Umbilical cord (tissue), 2 donors: ENCODE measurements around the gene SLC16A10. TPM values are rescaled to one million over a fixed set of nuclear protein-coding genes. Genes with fewer than 3 reads are reported as not detected.
"Not testable (repeated sequence)": the region's sequence is repeated elsewhere in the genome, so short reads cannot be mapped to it uniquely, and the experiment has no call there.

ENCODE experiments used
- DNase-seq: peaks from one replicate; pipeline ENCODE4 v3.0.0-alpha.2; 2015; ENCODE audit warnings: low spot score
- total RNA-seq: library from RNA; depleted of rRNA; stranded (reverse); fragments of >200 nt; gene quantifications from one replicate; pipeline ENCODE4 v1.2.3, GENCODE V29; 2014; ENCODE audit warnings: low replicate concordance; ENCODE audit not compliant: insufficient read depth

The SLC16A10 gene
- total RNA-seq: 36.8 TPM

DNA sequence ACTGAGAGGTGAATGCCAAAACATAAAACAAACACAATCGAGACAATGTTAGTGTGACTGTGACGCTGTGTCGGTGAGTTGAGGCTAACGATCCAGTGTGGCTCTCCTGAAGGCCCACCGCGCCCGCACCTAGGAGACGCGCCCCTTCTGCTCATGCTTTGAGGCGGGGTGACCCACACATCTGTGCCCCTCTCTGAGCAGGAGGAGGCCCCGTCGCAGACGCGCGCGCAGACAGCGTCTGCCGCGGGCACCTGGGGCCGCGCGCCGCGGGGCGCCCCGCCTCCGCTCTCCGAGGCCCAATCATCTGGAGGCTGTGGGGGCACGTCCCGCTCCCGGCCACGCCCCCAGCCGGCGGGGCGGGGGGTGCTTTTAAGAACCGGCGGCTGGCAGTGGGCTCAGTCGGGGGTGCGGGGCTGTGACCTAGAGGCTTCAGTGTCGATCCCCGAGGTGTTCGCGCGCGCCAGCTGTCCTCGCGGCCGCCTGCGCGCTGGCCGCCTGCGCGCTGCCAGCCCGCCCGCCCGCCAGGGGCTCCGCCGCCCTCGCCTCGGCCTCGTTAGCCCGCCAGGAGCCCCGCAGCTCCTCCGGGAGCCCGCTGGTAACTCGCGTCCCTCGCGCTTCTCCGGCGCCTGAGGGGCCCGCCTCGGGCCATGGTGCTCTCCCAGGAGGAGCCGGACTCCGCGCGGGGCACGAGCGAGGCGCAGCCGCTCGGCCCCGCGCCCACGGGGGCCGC lies at the start of gene SLC16A10:
SLC16A10 (plus strand) TSS at position 398 of the 730 bp plus-strand sequence; CDS start at position 648, 250 bp downstream.
- peak; percentile 84 for DNase-seq

GRCh38 chr6:111038534-111039252 lies 48.6 kb upstream of the SLC16A10 start:
- DNase-seq: no peak

DNA sequence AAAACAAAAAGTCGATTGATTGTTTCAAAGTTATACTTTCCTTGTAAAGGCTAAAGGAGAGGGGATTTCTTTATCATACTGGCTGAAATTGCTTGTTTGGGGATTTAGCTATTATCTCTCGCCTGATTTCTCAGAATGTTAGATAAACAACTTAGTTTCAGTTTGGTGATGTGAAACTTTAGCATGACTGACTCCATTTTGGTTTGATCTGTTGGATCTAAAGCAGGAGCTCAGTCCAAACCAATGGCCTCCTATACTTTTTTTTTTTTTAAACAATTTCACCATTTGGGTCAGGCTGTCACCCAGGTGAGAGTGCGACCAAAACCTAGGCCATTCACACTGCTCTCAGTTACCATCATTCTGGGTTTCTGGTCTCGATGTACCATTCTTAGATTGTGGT lies 45.4 kb upstream of the SLC16A10 start:
- DNase-seq: no peak

- no peak for DNase-seq
Measured at GRCh38 chr6:111047244-111047643, 40.1 kb upstream of the SLC16A10 start.

- DNase-seq: peak; percentile 58
Measured at GRCh38 chr6:111050261-111051023, 36.9 kb upstream of the SLC16A10 start.

GRCh38 chr6:111052171-111052570 lies 35.1 kb upstream of the SLC16A10 start:
- no peak for DNase-seq

DNA sequence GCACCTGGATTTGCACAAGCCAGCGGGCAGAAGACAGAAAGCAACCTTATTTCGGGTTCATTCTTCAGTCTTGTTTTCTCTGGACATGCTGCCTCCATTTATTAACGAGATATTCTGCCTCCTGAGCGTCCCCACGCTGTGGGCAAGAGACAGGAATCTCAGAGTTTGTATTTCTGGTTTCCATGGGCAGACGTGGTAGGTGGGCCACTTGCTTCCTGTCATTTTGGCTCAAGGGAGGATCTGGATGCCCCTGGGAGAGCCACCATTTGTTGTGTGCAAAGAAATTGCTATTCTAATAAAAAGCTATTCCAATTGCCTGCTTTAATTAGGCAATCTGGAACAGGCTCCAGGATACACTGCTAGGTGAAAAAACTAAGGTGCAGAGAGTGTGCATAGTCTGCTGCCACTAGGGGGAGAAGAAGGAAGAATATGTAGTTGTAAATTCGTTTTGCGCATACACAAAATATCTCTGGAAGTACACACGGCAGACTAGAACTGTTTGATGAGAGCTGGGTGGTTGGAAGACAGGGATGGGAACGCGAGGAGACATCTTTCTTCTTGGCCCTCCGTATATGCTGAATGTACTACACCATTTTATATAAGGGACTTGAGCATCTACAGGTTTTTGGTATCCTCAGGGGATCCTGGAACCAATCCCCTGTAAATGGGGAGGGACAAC lies 30.1 kb upstream of the SLC16A10 start:
- peak; percentile 61 for DNase-seq

DNA sequence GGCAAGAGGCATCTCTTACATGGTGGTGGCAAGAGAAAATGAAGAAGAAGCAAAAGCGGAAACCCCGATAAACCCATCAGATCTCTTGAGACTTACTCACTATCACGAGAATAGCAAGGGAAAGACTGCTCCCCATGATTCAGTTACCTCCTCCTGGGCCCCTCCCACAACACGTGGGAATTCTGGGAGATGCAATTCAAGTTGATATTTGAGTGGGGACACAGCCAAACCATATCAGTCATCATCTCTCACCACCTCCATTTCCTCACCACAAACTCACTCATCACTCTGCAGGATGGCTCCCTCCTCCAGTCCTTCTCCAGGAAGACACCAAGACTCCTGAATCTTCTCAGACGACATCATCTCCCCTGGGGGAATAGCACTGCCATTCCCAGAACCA lies 25.8 kb upstream of the SLC16A10 start:
- DNase-seq: no peak

DNA sequence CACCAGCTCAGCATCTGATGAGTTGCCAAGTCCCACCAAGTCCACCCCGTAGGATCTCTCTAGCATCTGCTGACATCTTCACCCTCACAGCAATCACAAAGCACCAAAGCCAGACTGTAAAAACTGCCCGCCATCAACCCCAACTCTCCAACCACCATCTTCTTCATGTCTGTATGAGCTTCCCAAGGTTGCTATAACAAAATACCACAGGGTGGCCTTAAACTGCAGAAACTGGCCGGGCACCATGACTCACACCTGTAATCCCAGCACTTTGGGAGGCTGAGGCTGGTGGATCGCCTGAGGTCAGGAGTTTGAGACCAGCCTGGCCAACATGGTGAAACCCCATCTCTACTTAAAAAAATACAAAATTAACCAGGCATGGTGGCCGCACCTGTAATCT lies 25.3 kb upstream of the SLC16A10 start:
- DNase-seq: not testable (repeated sequence)

GRCh38 chr6:111062860-111063259 lies 24.4 kb upstream of the SLC16A10 start:
- DNase-seq: not testable (repeated sequence)

GRCh38 chr6:111068109-111068865 lies 19.0 kb upstream of the SLC16A10 start:
- DNase-seq: peak; percentile 52

GRCh38 chr6:111068866-111069234 lies 18.5 kb upstream of the SLC16A10 start:
- DNase-seq: peak; percentile 48

- peak; percentile 84 for DNase-seq
Measured at GRCh38 chr6:111069382-111070104, 17.8 kb upstream of the SLC16A10 start.

- no peak for DNase-seq
Measured at GRCh38 chr6:111070105-111071005, 16.9 kb upstream of the SLC16A10 start.

DNA sequence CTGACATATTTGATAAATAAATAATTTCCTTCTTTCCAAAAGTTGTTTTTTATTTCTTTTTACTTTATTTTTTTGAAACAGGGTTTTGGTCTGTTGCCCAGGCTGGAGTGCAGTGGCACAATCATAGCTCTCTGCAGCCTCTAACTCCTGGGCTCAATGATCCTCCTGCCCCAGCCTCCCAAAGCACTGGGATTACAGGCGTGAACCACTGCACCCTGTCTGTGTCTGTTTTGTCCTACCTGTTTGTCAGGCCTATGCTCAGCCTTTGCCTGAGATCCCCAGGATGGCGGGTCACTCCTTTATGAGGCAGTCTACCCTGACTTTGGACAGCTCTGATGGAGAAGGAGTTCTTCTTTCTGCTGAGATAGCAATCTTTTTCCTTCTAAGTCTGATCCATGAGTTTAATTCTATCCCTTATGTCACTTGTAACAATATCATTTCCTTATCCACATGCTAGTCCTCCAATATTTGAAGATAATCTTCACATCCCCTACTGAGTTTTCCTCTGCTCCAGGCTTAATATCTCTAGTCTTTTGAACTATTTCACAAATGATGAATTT lies 14.4 kb upstream of the SLC16A10 start:
- no peak for DNase-seq

DNA sequence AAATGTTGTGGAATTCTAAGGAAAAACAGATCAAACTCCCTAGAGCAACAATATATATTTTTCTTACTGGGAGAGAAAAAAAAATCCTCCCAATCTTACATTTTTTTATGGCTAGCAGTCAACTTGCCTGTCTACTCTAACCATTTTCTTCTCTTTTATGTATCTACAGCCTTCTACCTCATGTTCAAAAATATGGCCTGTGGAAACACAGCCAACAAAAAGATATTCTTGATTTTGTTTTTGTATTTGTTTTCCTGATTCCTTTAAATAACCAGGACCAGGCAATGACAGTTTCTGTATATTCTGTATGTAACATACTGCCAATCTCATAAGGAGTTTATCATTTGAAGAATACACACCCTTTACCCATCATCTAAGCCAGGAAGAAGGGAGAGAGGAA lies 13.0 kb upstream of the SLC16A10 start:
- DNase-seq: no peak

GRCh38 chr6:111076024-111076695 lies 11.1 kb upstream of the SLC16A10 start:
- no peak for DNase-seq

DNA sequence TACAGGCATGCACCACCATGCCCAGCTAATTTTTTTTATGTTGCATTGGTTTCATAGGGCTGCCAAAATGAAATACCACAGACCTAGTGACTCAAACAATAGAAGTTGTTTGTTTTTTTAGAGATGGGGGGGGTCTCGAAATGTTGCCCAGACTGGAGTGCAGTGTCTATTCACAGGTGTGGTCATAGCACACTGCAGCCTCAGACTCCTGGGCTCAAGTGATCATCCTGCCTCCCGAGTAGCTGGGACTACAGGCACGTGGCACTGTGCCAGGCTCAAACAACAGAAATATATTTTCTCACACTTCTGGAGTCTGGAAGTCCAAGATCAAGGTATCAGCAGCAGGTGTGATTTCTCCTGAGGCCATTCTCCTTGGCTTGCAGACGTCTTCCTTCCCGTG lies 6.6 kb upstream of the SLC16A10 start:
- DNase-seq: no peak
